Stimulated activated CD8-positive, alpha-beta memory T cell treated with anti-CD3 and anti-CD28 coated beads, Interleukin-7, amount 100 ng/mL, for 1 hour (primary cell): ENCODE measurements around the gene HTATIP2.
"Not testable (repeated sequence)": the region's sequence is repeated elsewhere in the genome, so short reads cannot be mapped to it uniquely, and the experiment has no call there.

Source experiments
- DNase-seq, 2 donors: peaks; one replicate each; pipeline ENCODE4 v3.0.0-alpha.2; 2020; ENCODE audit warnings: low read depth in 2 of 2

Gene HTATIP2

DNA sequence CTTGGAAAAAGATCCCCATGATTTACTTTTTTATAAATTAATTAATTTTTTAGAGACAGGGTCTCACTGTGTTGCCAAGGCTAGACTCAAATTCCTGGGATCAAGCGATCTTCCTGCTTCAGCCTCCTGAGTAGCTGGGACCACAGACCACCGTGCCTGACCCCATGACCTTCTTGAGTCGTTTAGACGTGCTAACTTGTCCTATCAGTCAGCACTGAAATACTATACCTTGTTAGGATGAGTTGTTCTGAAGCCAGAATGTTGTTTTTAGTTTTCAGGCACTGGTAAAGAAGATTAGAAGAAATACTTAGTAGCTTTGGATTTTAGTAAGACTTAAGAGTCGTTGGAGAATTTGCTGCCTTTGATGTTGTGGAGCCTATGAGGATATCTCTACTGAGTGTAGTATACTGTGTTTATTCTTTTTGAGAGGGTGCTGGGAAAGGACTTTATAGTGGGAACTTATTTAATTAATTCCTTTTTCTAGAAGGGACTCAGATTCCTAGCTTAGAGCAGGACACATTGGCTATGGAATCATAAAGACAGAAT is 8.6 kb downstream of the HTATIP2 start:
- no peak for DNase-seq

GRCh38 chr11:20373147-20373546 is 9.6 kb downstream of the HTATIP2 start:
- no peak for DNase-seq

DNA sequence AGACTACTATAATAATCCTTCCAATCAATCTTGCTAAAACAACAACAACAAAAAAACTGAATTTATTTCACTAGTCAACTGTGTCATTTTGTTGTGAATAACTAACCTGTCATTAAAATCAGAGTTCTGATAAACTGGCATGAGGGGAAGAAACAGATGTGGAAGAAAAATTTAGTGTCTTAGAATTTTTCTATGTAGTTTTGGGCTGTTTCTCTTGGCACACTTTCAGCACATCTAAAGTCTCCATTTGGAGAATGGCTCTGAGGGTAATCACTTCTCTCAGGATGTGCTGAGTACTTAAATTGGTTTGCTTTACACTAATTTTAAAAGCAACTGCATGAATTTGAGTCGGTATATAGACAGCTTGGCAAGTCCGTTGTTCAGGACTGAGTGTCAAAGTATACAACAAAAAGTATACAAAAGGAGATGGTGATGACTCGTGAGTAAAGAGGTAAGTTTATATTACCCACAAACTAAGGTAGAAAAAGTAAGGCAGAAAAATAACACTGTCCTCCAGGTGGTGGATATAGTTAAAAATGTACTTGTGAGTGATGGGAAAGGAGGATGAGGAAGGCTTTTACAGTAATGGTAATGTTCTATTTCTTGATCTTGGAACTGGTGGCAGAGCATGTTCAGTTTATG is 10.2 kb downstream of the HTATIP2 start:
- DNase-seq, result no peak

GRCh38 chr11:20374741-20375300 is 11.3 kb downstream of the HTATIP2 start:
- no peak for DNase-seq

GRCh38 chr11:20376162-20376730 is 12.7 kb downstream of the HTATIP2 start:
- no peak for DNase-seq

DNA sequence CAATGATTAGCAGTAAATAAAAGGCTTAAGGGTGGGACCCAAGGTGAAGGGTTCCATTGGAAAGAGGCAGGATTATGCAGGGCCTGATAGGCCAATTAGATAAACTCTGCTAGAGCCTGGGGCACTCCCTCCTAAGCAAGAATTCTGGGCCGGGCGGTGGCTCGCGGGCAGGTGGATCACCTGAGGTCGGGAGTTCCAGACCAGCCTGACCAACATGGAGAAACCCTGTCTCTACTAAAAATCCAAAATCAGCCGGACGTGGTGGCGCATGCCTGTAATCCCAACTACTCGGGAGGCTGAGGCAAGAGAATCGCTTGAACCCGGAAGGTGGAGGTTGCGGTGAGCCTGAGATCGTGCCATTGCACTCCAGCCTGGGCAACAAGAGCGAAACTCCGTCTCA is 22.5 kb downstream of the HTATIP2 start:
- not testable (repeated sequence) for DNase-seq

- peak; percentile 96 to 98 for DNase-seq
Measured at GRCh38 chr11:20387261-20388095, 24.0 kb downstream of the HTATIP2 start, which contains the start of gene PRMT3. Gene PRMT3 (plus strand): TSS chr11:20387716. CDS start chr11:20387747, 31 bp downstream.

DNA sequence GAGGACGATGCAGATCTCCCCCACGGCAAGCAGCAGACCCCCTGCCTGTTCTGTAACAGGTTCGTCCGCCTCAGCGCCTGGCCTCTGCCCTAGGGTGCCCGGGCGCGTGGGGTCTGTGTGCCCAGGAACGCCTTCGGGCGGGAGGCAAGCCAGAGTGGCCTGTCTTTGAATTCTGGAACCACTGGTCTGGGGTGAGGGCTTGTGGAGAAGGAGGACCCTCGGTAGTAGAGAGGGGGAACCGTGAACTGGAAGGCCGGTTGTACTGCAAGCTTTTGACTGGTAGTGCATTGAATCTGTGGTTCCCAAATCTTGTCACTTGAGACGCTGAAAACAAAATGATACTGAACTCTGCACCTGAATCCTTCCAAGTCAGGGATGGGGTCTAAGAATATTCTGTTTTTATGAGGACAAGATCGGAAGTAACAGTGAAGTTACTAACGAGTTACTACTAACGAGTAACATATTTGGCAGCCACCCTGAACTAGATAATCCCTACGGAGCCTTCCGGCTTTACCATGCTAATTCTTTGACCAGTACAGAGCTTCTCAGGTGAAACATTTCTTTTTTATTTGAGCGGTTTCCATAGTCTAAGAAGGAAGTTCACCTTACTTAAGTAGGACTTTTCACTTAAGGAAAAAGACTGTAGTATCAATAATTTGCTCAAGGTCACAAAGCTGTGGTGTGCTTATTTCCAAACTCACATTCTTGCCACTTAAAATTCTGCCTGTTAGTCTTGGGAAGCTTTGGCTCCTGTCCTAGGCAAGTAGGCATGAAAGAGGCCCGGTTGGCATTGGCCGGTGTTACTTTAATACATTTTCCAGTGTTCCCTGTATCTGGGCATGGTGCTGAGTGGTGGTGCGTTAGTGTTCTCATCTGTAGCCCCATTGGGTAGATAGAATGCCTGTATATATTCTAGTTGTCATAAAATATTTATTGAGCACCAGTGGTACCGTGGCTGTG is 24.9 kb downstream of the HTATIP2 start:
- DNase-seq, result no peak

- DNase-seq, result no peak
Measured at GRCh38 chr11:20397281-20397680, 33.8 kb downstream of the HTATIP2 start.

DNA sequence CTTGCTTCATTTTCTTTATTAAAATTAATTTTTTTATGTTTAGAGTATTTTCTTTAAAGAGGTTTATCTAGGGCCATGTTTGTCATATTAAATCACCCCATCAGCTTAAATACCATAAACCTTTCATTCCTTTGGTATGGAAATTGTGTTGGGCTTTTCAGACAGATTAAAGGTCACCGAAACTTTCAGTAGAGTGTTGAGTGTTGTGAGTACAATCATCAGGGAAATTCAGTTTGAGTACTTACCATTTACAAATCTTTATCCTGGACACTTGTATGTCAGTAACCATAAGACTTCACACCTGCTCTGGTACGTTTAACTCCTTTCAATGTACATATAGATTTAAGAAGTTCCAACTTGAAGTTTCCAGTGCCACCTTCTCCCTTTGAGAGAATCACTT is 36.0 kb downstream of the HTATIP2 start:
- DNase-seq, result no peak

GRCh38 chr11:20403059-20403458 is 39.5 kb downstream of the HTATIP2 start:
- DNase-seq, result no peak

DNA sequence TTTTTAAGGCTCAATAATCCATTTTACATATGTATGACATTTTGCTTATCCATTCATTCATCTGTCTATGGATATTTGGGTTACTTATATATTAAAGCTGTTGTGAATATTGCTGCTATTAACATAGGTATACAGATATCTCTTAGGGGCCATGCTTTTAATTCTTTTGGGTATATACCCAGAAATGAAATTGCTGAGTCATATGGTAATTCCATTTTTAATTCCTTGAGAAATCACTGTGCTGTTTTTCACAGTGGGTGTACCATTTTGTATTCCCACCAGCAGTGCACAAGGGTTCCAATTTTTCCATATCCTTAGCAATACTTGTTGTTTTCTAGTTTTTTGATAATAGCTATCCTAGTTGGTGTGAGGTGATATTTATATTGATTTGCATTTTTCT is 43.0 kb downstream of the HTATIP2 start:
- DNase-seq, result no peak

- no peak for DNase-seq
Measured at GRCh38 chr11:20407344-20407743, 43.8 kb downstream of the HTATIP2 start.

- DNase-seq, result no peak
Measured at GRCh38 chr11:20415432-20415831, 51.9 kb downstream of the HTATIP2 start.

DNA sequence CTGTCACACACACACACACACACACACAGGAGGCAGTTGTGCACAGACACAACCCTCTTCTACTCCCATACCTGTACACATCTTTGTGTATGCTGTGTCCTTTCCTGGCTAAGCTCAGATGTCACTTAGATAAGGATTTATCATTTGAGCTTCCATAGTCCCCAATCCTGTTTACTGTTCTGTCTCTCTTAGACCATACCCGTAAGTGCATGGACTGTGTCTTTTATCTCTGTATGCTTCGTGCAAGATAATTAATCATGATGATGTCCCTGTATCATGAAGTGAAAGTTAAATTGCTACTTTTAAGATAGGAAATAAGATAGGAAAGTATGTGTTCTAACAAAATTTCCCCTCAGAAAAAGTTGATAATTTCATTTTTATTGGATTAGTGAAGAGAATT is 54.3 kb downstream of the HTATIP2 start:
- no peak for DNase-seq

DNA sequence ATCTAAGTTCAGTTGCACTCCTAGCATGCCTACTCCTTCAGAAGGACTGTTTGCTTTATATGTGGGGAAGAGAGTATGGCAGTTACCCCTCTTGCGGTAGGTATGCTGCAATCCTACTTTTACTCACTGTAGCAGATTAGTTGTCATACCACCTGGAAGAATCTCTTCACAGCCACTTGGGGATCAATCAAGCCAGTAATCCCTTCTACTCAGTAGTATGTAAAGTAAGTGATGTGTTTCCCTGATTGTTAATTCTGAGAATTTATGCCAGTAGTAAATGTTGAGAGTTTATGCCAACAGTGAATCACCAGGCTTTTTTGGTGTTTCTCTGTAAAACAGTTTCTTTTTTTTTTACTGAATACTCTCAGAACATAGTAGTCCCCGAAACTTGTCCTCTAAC is 58.4 kb downstream of the HTATIP2 start:
- DNase-seq, result no peak

DNA sequence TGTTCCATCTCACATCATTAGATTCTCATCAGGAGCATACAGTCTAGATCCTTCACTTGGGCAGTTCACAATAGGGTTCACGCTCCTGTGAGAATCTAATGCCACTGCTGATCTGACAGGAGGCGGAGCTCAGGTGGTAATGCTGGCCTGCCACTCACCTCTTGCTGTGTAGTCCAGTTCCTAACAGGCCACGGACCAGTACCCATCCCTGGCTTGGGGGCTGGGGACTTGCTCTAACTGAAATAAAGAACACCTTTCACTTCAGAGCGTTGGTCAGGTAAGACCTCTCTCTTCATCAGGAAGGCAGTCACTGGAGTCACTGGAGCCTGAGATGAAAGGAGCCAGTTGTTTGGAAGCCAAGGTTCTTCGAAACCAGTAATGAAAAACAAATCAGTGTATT is 65.7 kb downstream of the HTATIP2 start:
- no peak for DNase-seq
